ENCODE data around the gene APOBEC4. TPM values are rescaled to one million over a fixed set of nuclear protein-coding genes. Genes with fewer than 3 reads are reported as not detected.

The APOBEC4 gene
- total and polyA plus RNA-seq, 2 of the 8 experiments (the other 6 are each of a cell fraction or from before 2014, with no cell fraction given) = not detected

- H3K23ac ChIP-seq (ENCODE audit: insufficient read length) = no peak overlapping the region
Measured at GRCh38 chr1:183693521-183693920, 40.4 kb upstream of the APOBEC4 start.

More at GRCh38 chr1:183693521-183693920, 40.4 kb upstream of the APOBEC4 start:
- FAIRE-seq (no peak), DNase-seq (ENCODE audit: low read depth in 1 of 2, low spot score in 2 of 2) (no peak)
- H3K27ac ChIP-seq (ENCODE audit: low read depth, low read length) = no peak overlapping the region
- H2BK12ac ChIP-seq (ENCODE audit: low read depth, low read length) = no peak overlapping the region
- no peaks in the 10 kb centered on the region for H3K79me2 ChIP-seq (ENCODE audit: control insufficient read depth in 1 of 2, insufficient read depth in 2 of 2, low read length in 2 of 2)
- no peak overlapping the region for H2BK20ac ChIP-seq (ENCODE audit: low read length)
- H2BK15ac ChIP-seq (ENCODE audit: low read length) = no peak overlapping the region
- H3K36me3 ChIP-seq (ENCODE audit: control insufficient read depth in 2 of 4, insufficient read depth in 4 of 4, low read length in 3 of 4) = no peaks in the 10 kb centered on the region
- no peak overlapping the region for H3K4me3 ChIP-seq (ENCODE audit: extremely low read depth in 1 of 4, insufficient read depth in 2 of 4, low read depth in 3 of 4, low read length in 4 of 4)
- no peak overlapping the region for H3K4ac ChIP-seq (replicated peaks; ENCODE audit: insufficient read length, low read depth, low read length)
- H2BK120ac ChIP-seq (replicated peaks; ENCODE audit: low read depth, low read length) = no peak overlapping the region
- H3K27me3 ChIP-seq (replicated peaks in 1 of 4; ENCODE audit: control insufficient read depth in 3 of 4, extremely low read depth in 1 of 4, insufficient read depth in 3 of 4, low read length in 3 of 4) = no peaks in the 10 kb centered on the region
- ChIA-PET POLR2A (ENCODE audit: partially characterized antibody) (interaction anchor here (0.6 kb wide), 1 partner anchor 38 kb away, joined by 3 read pairs; no protein-coding TSS in a partner anchor), CTCF (ENCODE audit: partially characterized antibody) (interaction anchor here (0.5 to 4.9 kb wide), 7 partner anchors 9 to 234 kb away, joined by 3 to 56 read pairs (median 4); no protein-coding TSS in a partner anchor)
- H3K56ac ChIP-seq (replicated peaks; ENCODE audit: insufficient read length, low read depth, low read length) = no peak overlapping the region
- no peaks in the 10 kb centered on the region for H3K23me2 ChIP-seq (ENCODE audit: low read depth, low read length)
- no peak overlapping the region for H4K8ac ChIP-seq (ENCODE audit: extremely low read depth, insufficient read depth, low read length)
- no peak overlapping the region for H2AFZ ChIP-seq (ENCODE audit: low read length)
- no peaks in the 10 kb centered on the region for H4K20me1 ChIP-seq (replicated peaks in 1 of 2; ENCODE audit: control insufficient read depth in 1 of 2, insufficient read depth in 2 of 2, low read length in 2 of 2)
- H3K9ac ChIP-seq (replicated peaks in 1 of 4; ENCODE audit: extremely low read depth in 1 of 4, low read depth in 3 of 4, low read length in 3 of 4) = no peak overlapping the region
- H4K91ac ChIP-seq (replicated peaks; ENCODE audit: insufficient read length, low read length) = no peak overlapping the region
- no peak overlapping the region for H3K4me2 ChIP-seq (ENCODE audit: insufficient read depth in 1 of 2, low read depth in 2 of 2, low read length in 2 of 2)
- no peaks in the 10 kb centered on the region for H3K4me1 ChIP-seq (replicated peaks in 1 of 4; ENCODE audit: control insufficient read depth in 3 of 4, insufficient read depth in 4 of 4, low read length in 3 of 4)
- no peak overlapping the region for H4K5ac ChIP-seq (ENCODE audit: insufficient read length, low read depth, low read length)
- H3K18ac ChIP-seq (ENCODE audit: extremely low read depth, low read length) = no peak overlapping the region
- H2BK5ac ChIP-seq (ENCODE audit: low read depth, low read length) = no peak overlapping the region
- H3K79me1 ChIP-seq (ENCODE audit: low read depth, low read length) = no peaks in the 10 kb centered on the region
- no peaks in the 10 kb centered on the region for H3K9me3 ChIP-seq (ENCODE audit: insufficient read depth in 2 of 2, low read depth in 1 of 2, low read length in 1 of 2)
- TF ChIP-seq TEAD4 (IDR thresholded peaks at IDR 0.05; ENCODE audit: low read depth, low read length) (no peak), ATF2 (IDR thresholded peaks at IDR 0.05; ENCODE audit: low read length) (no peak), TAF7 (optimal IDR thresholded peaks at IDR 0.05; ENCODE audit: borderline replicate concordance, low read depth, low read length) (no peak), CREB1 (IDR thresholded peaks at IDR 0.05) (no peak), CEBPB (IDR thresholded peaks at IDR 0.05; ENCODE audit: low read depth, low read length) (no peak), CBX8 (IDR thresholded peaks at IDR 0.05; ENCODE audit: borderline replicate concordance, low read depth, low read length) (no peak), SP1 (IDR thresholded peaks at IDR 0.05; ENCODE audit: low read depth, low read length) (no peak), SIRT6 (IDR thresholded peaks at IDR 0.05; ENCODE audit: low read length) (no peak), RBBP5 (IDR thresholded peaks at IDR 0.05; ENCODE audit: borderline replicate concordance, low read depth, low read length) (no peak), CTCF (IDR thresholded peaks at IDR 0.05; ENCODE audit: control extremely low read depth in 1 of 3, insufficient read depth in 1 of 3, low read depth in 1 of 3, low read length in 3 of 3) (no peak), PHF8 (conservative IDR thresholded peaks at IDR 0.05; ENCODE audit: low read depth, low read length) (no peak)
- no peak overlapping the region for H3K14ac ChIP-seq (ENCODE audit: insufficient read length)
- no peak overlapping the region for H2AK5ac ChIP-seq (ENCODE audit: low read depth, low read length)
